GM11168 (cell line): ENCODE results near the gene TRRAP.
"Not testable (repeated sequence)": the region's sequence is repeated elsewhere in the genome, so short reads cannot be mapped to it uniquely, and the experiment has no call there.

Source experiments
- in situ Hi-C: fragments of 300-500 bp; cut with MboI; formaldehyde crosslinking; loops from one replicate; pipeline ENCODE4 v1.12.0; 2022; ENCODE audit warnings: low sequenced_read_pairs; ENCODE audit not compliant: unreplicated experiment

TRRAP gene

GRCh38 chr7:99040104-99040958 lies 162.0 kb downstream of the TRRAP start:
- in situ Hi-C loops = loop anchor here (5.0 kb wide), 1 partner anchor 272 kb away; no protein-coding TSS in a partner anchor

- in situ Hi-C loops = loop anchor here (5.0 kb wide), 1 partner anchor 271 kb away; no protein-coding TSS in a partner anchor
Observed at GRCh38 chr7:99041526-99041925, 163.2 kb downstream of the TRRAP start.

GRCh38 chr7:99042957-99043356 lies 164.6 kb downstream of the TRRAP start:
- in situ Hi-C loops = loop anchor here (5.0 kb wide), 1 partner anchor 269 kb away; no protein-coding TSS in a partner anchor

- in situ Hi-C loops = loop anchor here (5.0 kb wide), 1 partner anchor 267 kb away; no protein-coding TSS in a partner anchor
Observed at GRCh38 chr7:99044858-99045257, 166.5 kb downstream of the TRRAP start.

GRCh38 chr7:99046262-99046661 lies 167.9 kb downstream of the TRRAP start:
- in situ Hi-C loops = not testable (repeated sequence)

GRCh38 chr7:99046722-99047121 lies 168.4 kb downstream of the TRRAP start:
- in situ Hi-C loops = no loop called here

GRCh38 chr7:99047526-99048077 lies 169.3 kb downstream of the TRRAP start:
- in situ Hi-C loops = no loop called here

GRCh38 chr7:99050971-99051370 lies 172.6 kb downstream of the TRRAP start:
- in situ Hi-C loops = no loop called here

- in situ Hi-C loops = no loop called here
Observed at GRCh38 chr7:99054781-99055180, 176.4 kb downstream of the TRRAP start.

- in situ Hi-C loops = no loop called here
Observed at GRCh38 chr7:99061001-99061776, 182.9 kb downstream of the TRRAP start.
